GM06990 (cell line): ENCODE measurements around the gene TMEM145.

Source experiments
- DNase-seq: peaks from one replicate; pipeline ENCODE4 v3.0.0-alpha.2; 2011; ENCODE audit not compliant: insufficient read length; ENCODE audit errors: extremely low read depth
- H3K27me3 ChIP-seq: replicated peaks from 2 replicates; pipeline ENCODE4 v1.6.0; 2011; ENCODE audit warnings: low read length; ENCODE audit not compliant: control insufficient read depth, insufficient read depth
- H3K36me3 ChIP-seq: 2 replicates; pipeline ENCODE4 v1.5.1; 2011; ENCODE audit warnings: low read length; ENCODE audit not compliant: control insufficient read depth, insufficient read depth
- H3K4me3 ChIP-seq: replicated peaks from 2 replicates; pipeline ENCODE4 v1.5.1; 2011; ENCODE audit warnings: low read depth, mild to moderate bottlenecking, control low read depth, low read length
- CTCF ChIP-seq: IDR thresholded peaks from 2 replicates; pipeline ENCODE4 v1.5.1; 2011; ENCODE audit warnings: low read length, control low read depth, mild to moderate bottlenecking, inconsistent platforms; ENCODE audit not compliant: insufficient read depth, poor library complexity, severe bottlenecking

TMEM145 gene

GRCh38 chr19:42269478-42270345 is 43.4 kb upstream of the TMEM145 start:
- Histone ChIP-seq H3K27me3 (no peaks in the 10 kb centered on the region), H3K36me3 (peaks cover 18% of the 10 kb centered on the region), H3K4me3 (peak overlapping the region; percentile 91)
- no peak for TF ChIP-seq CTCF
- peak; percentile 13 for DNase-seq

DNA sequence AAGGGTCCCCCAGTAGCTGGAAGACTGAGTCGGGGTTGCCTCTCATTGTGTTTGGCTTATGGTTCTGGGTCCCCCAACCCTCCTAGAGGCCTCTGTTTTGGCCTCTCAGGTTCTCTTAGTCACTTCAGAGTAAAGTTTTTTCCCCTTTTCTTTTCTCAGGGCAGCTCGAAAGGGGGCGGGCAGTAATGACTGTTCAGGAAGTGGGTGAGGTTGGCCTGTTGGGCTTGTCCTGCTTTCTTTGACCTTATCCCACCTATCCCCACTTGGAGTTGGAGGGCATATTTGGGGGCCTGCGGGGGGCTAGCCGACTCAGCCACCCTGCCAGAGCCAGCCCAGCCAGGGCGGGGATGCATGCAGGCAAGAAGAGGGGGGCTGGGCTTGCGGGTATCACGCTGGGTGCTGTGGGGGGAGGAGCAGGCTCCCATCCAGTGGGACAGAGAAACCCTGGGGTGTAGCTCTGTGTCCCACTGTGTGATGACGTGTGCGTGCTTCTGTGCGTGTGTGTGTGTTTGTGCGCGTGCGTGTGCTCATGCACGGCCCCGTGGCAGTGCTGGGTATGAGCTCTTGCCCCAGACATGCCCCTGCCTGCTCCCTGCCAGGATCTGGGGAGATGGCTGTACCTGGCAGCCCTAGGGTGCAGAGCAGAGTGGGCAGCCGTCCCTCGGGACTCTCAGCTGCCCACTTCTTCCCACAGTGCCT is 42.6 kb upstream of the TMEM145 start:
- peaks cover 21% of the 10 kb centered on the region for H3K36me3 ChIP-seq
- peak overlapping the region; percentile 91 for H3K4me3 ChIP-seq
- no peaks in the 10 kb centered on the region for H3K27me3 ChIP-seq
- no peak for TF ChIP-seq CTCF
- DNase-seq = peak; percentile 72

- H3K4me3 ChIP-seq = peak overlapping the region; percentile 91
- H3K27me3 ChIP-seq = no peaks in the 10 kb centered on the region
- DNase-seq = no peak
- TF ChIP-seq CTCF = no peak
- peaks cover 22% of the 10 kb centered on the region for H3K36me3 ChIP-seq
These were observed 42.1 kb upstream of the TMEM145 start for GRCh38 chr19:42271045-42271419.

DNA sequence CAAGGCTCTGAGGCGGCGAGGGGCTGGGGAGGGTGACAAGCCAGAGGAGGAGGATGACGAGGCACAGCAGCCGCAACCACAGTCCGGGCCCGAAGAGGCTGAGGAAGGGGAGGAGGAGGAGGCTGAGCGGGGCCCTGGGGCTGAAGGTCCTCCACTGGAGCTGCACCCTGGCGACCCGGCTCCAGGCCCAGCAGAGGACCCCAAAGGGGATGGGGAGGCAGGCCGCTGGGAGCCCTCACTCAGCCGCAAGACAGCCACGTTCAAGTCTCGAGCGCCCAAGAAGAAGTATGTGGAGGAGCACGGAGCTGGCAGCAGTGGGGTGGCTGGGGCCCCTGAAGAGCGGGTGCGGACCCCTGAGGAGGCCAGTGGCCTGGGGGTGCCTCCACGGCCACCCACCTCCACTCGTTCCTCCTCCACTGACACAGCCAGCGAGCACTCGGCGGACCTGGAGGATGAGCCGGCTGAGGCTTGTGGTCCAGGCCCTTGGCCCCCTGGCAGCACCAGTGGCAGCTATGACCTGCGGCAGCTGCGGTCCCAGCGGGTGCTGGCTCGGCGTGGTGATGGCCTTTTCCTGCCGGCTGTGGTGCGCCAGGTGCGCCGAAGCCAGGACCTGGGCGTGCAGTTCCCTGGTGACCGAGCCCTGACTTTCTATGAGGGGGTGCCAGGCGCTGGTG is 41.1 kb upstream of the TMEM145 start:
- H3K27me3 ChIP-seq = no peaks in the 10 kb centered on the region
- no peak overlapping the region for H3K4me3 ChIP-seq
- DNase-seq = peak; percentile 12
- peaks cover 24% of the 10 kb centered on the region for H3K36me3 ChIP-seq
- no peak for TF ChIP-seq CTCF

DNA sequence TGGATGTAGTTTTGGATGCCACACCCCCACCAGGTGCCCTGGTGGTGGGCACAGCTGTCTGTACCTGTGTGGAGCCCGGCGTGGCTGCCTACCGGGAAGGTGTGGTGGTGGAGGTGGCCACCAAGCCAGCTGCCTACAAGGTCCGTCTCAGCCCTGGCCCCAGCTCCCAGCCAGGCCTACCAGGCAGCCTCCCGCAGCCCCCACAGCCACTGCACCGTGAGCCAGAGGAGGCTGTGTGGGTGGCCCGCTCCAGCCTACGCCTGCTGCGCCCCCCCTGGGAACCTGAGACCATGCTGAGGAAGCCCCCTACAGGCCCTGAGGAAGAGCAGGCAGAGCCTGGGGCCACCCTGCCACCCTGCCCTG is 40.6 kb upstream of the TMEM145 start:
- peaks cover 24% of the 10 kb centered on the region for H3K36me3 ChIP-seq
- no peak for TF ChIP-seq CTCF
- no peaks in the 10 kb centered on the region for H3K27me3 ChIP-seq
- no peak overlapping the region for H3K4me3 ChIP-seq
- DNase-seq = peak; percentile 1
